Adipose tissue (tissue), 3 donors: ENCODE measurements around the gene DOHH. TPM values are rescaled to one million over a fixed set of nuclear protein-coding genes. Genes with fewer than 3 reads are reported as not detected.
"Not testable (repeated sequence)": the region's sequence is repeated elsewhere in the genome, so short reads cannot be mapped to it uniquely, and the experiment has no call there.

ENCODE experiments used
- H3K27ac ChIP-seq: one replicate; pipeline ENCODE4 v1.5.1; 2013; ENCODE audit warnings: low read depth, low read length
- WGBS, 3 donors: extraction: QIAGEN DNeasy Blood & Tissue Kit; methylation state at CpG; one replicate each; pipeline ENCODE4 v1.1.7; 2013; 5-methylcytosine and 5-hydroxymethylcytosine counted together
- polyA plus RNA-seq, 3 donors: library from polyadenylated mRNA; stranded (reverse); fragments of 200-250 nt; gene quantifications; one replicate each; pipeline ENCODE4 v1.2.3, GENCODE V29; 2013
- donor health status: healthy with polysubstance abuse.
- donor health status: Bipolar disorder and iron deficiency.
- donor health status: healthy.

DOHH gene
- polyA plus RNA-seq, 3 donors: 7.8 to 16.3 (median 11.6) TPM

GRCh38 chr19:3535981-3536380 lies 35.5 kb upstream of the DOHH start:
- 77 to 90% (median 82%) methylated on average over 9 to 10 of the region's 10 CpGs for WGBS, 3 donors
- H3K27ac ChIP-seq: no peak overlapping the region

DNA sequence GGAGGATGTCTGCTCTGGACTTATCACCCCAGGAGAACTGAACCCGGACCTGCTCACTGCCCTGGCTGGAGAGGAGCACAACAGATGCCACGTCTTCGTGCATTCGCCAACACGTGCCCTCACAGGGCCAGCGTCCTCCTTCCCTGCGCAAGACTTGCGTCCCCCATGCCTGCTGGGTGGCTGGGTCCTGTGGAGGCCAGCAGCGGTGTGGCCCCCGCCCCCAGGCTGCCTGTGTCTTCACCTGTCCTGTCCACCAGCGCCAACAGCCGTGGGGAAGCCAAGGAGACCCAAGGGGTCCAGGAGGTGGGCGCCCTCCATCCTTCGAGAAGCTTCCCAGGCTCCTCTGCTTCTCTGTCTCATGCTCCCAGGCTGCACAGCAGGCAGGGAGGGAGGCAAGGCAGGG lies 35.1 kb upstream of the DOHH start:
- 92 to 95% (median 95%) methylated on average over 14 of the region's 14 CpGs for WGBS, 3 donors
- no peak overlapping the region for H3K27ac ChIP-seq

GRCh38 chr19:3535235-3535535 lies 34.7 kb upstream of the DOHH start:
- 95 to 96% (median 95%) methylated on average over 9 of the region's 9 CpGs for WGBS, 3 donors
- no peak overlapping the region for H3K27ac ChIP-seq

DNA sequence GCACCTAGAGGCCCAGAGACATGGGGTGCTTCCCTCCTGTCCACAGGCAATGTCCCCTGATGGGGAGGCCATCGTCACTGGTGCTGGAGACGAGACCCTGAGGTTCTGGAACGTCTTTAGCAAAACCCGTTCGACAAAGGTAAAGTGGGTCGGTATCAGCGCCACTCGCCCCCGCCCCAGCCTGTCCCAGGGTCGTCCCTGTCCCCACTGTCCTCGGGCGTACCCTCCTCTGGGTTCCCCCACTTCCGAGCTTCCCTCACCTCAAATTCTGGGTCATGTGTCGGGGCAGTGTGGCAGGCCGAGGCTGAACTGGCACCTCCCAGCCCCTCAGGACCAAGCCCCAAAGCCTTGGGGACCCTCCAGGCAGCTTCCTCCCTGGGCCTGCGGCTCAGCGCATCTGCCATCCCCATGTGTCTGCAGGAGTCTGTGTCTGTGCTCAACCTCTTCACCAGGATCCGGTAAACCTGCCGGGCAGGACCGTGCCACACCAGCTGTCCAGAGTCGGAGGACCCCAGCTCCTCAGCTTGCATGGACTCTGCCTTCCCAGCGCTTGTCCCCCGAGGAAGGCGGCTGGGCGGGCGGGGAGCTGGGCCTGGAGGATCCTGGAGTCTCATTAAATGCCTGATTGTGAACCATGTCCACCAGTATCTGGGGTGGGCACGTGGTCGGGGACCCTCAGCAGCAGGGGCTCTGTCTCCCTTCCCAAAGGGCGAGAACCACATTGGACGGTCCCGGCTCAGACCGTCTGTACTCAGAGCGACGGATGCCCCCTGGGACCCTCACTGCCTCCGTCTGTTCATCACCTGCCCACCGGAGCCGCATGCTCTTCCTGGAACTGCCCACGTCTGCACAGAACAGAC lies 34.1 kb upstream of the DOHH start:
- no peak overlapping the region for H3K27ac ChIP-seq
- WGBS, 3 donors: 92 to 95% (median 92%) methylated on average over 38 of the region's 38 CpGs

- WGBS, 3 donors: 73 to 89% (median 87%) methylated on average over 12 of the region's 12 CpGs
- no peak overlapping the region for H3K27ac ChIP-seq
Measured at GRCh38 chr19:3533563-3534216, 33.2 kb upstream of the DOHH start.

DNA sequence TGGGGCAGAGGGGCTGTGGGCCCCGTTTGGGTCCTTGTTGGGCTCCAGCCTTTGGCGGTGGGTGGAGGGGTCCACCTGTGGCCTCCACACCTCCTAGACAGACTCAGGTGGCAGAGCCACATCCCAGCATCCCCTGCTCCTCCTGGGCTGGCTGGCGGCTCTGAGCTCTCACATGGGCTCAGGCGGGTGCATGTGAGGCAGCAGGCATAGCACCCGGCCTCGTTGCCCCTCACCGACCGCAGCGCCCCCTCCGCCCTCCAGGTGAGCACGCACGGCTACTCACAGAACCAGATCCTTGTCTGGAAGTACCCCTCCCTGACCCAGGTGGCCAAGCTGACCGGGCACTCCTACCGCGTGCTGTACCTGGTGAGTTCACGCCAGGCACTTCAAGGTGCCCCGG lies 32.6 kb upstream of the DOHH start:
- H3K27ac ChIP-seq: no peak overlapping the region
- WGBS, 3 donors: 87 to 92% (median 88%) methylated on average over 16 to 17 of the region's 17 CpGs

DNA sequence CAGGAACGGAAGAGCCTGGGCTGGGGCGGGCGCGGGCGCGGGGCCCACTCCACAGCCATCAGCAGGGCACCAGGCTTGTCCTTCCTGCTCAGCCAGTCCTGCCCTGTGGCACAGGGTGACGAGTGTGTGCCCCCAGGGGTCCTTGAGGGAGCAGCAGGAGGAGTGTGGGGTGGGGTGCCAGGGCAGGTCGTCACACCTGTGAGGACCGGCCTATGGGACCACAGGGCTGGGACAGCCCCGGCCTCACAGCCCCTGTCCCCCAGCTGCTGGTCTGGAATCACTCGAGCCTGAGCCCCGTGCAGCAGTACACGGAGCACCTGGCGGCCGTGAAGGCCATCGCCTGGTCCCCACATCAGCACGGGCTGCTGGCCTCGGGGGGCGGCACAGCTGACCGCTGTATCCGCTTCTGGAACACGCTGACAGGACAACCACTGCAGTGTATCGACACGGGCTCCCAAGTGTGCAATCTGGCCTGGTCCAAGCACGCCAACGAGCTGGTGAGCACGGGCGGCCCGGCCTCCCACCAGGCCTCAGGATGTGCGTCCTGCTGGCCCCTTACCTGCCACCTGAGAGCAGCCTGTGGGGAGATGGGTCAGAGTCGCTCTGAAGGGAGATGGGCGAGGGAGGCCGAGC lies 31.8 kb upstream of the DOHH start:
- WGBS, 3 donors: 94 to 97% (median 96%) methylated on average over 30 to 33 of the region's 33 CpGs

DNA sequence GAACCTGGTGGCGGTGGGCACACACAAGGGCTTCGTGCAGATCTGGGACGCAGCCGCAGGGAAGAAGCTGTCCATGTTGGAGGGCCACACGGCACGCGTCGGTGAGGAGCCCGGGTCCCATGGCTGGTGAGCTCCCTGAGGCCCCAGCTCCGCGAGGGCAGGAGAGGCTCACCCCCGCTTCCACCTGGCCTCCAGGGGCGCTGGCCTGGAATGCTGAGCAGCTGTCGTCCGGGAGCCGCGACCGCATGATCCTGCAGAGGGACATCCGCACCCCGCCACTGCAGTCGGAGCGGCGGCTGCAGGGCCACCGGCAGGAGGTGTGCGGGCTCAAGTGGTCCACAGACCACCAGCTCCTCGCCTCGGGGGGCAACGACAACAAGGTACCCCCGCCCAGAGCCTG lies 31.2 kb upstream of the DOHH start:
- no peak overlapping the region for H3K27ac ChIP-seq
- WGBS, 3 donors: 92 to 95% (median 94%) methylated on average over 29 of the region's 29 CpGs

More for the DNA sequence above, 31.8 kb upstream of the DOHH start:
- H3K27ac ChIP-seq: no peak overlapping the region

GRCh38 chr19:3530389-3530788 lies 29.9 kb upstream of the DOHH start:
- 97 to 99% (median 98%) methylated on average over 10 to 12 of the region's 12 CpGs for WGBS, 3 donors
- no peak overlapping the region for H3K27ac ChIP-seq

DNA sequence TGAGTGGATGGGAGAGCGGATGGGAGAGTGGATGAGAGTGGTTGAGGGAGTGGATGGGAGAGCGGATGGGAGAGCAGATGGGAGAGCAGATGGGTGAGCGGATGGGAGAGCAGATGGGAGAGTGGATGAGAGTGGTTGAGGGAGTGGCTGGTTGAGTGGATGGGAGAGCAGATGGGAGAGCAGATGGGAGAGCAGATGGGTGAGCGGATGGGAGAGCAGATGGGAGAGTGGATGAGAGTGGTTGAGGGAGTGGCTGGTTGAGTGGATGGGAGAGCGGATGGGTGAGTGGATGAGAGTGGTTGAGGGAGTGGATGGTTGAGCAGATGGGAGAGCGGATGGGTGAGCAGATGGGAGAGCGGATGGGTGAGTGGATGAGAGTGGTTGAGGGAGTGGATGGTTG lies 28.8 kb upstream of the DOHH start:
- H3K27ac ChIP-seq: not testable (repeated sequence)
- WGBS, 3 donors: 97 to 100% (median 99%) methylated on average over 7 of the region's 7 CpGs

- no peak overlapping the region for H3K27ac ChIP-seq
- WGBS, 3 donors: 93 to 99% (median 97%) methylated on average over 20 of the region's 20 CpGs
Measured at GRCh38 chr19:3528539-3529211, 28.2 kb upstream of the DOHH start.

- no peak overlapping the region for H3K27ac ChIP-seq
- WGBS, 3 donors: 97 to 98% (median 97%) methylated on average over 14 of the region's 14 CpGs
Measured at GRCh38 chr19:3528080-3528479, 27.6 kb upstream of the DOHH start.

- 96 to 97% (median 97%) methylated on average over 21 of the region's 21 CpGs for whole genome bisulfite sequencing, 3 donors
- H3K27ac ChIP-seq: no peak overlapping the region
Measured at GRCh38 chr19:3527238-3527910, 26.9 kb upstream of the DOHH start.

- 89 to 96% (median 95%) methylated on average over 28 of the region's 28 CpGs for WGBS, 3 donors
- H3K27ac ChIP-seq: no peak overlapping the region
Measured at GRCh38 chr19:3526507-3527237, 26.2 kb upstream of the DOHH start.

GRCh38 chr19:3524904-3525451 lies 24.5 kb upstream of the DOHH start:
- WGBS, 3 donors: 91 to 96% (median 94%) methylated on average over 20 of the region's 20 CpGs
- no peak overlapping the region for H3K27ac ChIP-seq

DNA sequence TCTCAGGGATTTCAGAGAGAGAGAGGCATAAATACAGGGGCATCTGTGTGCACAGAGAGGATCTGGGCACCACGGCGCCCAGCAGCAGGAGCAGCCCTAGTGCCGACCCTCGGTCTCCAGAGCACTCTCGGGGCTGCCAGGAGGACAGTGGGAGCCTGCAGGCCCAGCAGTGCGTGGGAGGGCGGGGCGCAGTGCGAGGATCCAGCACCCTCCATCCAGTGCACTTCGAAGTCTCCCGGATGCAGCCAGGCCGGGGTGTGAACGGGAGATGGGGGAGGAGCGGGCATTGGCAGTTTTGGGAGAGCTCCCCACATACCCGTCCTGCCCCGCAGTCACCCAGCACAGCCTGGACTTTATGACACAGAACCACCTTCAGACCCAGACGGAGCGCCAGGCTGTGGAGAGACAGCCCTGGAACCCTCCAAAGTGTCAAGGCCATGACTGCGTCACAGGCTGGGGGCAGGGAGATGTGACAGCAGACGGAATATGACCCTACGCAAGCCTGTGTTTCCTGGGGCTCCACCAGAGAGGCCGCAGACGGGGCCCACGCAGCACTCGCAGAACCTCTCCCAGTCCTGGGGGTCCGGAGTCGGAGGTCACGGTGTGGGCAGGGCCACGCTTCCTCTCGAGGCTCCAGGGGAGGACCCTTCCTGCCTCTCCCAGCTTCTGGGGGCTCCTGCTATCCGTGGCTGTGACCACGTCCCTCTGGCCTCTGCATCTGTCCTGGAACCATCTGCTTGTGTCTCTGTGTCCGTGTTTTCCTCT lies 23.8 kb upstream of the DOHH start:
- WGBS, 3 donors: 93 to 94% (median 93%) methylated on average over 33 of the region's 33 CpGs
- no peak overlapping the region for H3K27ac ChIP-seq
